Mammary epithelial cell (primary cell): ENCODE data around the gene TEAD1.

Experiments
- EZH2 ChIP-seq: IDR thresholded peaks from 2 replicates; pipeline ENCODE4 v1.6.1; 2012; ENCODE audit warnings: low read length, inconsistent platforms, borderline replicate concordance
- TF ChIP-seq, protein P1 (sequence below), 2 donors: IDR thresholded peaks in 1 of 2; conservative IDR thresholded peaks in 1 of 2; 2 replicates each; pipeline ENCODE4 v1.5.1; 2011 to 2012; ENCODE audit warnings: inconsistent platforms in 2 of 2, low read length in 2 of 2, mild to moderate bottlenecking in 2 of 2, control low read depth in 1 of 2, low read depth in 1 of 2; ENCODE audit not compliant: insufficient read depth in 1 of 2; ENCODE audit errors: extremely low read depth in 1 of 2

DNA sequence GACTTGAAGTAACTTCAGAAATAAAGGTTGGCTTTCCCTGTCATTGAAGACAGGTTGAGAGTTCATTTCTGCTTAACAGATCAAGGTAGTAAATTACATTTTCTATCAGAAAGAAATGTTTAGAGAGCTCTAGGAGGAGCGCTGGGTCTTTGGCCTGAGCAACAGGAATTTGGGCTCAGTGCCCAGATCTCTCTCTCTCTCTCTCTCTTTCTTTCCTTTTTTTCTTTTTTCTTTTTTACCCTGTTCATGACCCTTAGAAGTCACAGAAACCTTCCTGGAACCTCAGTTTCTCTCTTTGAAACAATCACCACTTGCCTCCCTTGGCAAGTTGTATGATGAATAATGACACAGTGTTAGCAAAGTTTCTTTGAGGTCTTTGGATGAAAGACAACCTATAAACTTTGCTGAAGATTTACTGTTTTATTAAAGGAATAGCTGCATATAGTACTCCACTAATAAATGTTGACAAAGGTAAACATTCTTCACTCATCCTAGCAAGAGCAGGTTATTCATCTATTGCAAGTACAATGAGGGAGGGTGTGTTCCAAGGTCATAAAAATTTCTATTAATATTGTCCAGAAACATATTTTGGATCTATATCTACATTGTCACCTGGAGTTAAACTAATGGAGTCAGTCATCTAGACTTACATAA lies 299.4 kb downstream of the TEAD1 start:
- TF ChIP-seq, protein P1, sequence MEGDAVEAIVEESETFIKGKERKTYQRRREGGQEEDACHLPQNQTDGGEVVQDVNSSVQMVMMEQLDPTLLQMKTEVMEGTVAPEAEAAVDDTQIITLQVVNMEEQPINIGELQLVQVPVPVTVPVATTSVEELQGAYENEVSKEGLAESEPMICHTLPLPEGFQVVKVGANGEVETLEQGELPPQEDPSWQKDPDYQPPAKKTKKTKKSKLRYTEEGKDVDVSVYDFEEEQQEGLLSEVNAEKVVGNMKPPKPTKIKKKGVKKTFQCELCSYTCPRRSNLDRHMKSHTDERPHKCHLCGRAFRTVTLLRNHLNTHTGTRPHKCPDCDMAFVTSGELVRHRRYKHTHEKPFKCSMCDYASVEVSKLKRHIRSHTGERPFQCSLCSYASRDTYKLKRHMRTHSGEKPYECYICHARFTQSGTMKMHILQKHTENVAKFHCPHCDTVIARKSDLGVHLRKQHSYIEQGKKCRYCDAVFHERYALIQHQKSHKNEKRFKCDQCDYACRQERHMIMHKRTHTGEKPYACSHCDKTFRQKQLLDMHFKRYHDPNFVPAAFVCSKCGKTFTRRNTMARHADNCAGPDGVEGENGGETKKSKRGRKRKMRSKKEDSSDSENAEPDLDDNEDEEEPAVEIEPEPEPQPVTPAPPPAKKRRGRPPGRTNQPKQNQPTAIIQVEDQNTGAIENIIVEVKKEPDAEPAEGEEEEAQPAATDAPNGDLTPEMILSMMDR (conservative IDR thresholded peaks at IDR 0.05 in 1 of 2, IDR thresholded peaks at IDR 0.05 in 1 of 2; ENCODE audit: extremely low read depth in 1 of 2, insufficient read depth in 1 of 2, low read depth in 1 of 2, low read length in 2 of 2), result no peak
- no peak for TF ChIP-seq EZH2
